Mesothelial cell of epicardium (in vitro differentiated cells): ENCODE data around the gene LIMS2. TPM values are rescaled to one million over a fixed set of nuclear protein-coding genes. Genes with fewer than 3 reads are reported as not detected.
A peak's percentile ranks its signal among the peaks of the same experiment; 100 is the strongest.

Source experiments
- DNase-seq, 2 experiments: peaks; one replicate each; pipeline ENCODE4 v3.0.0; 2021; ENCODE audit warnings: low spot score in 2 of 2; ENCODE audit not compliant: unreplicated experiment in 2 of 2
- H3K27ac Mint-ChIP-seq: 2 replicates; pipeline ENCODE4 v1.8.0; 2021; ENCODE audit warnings: mixed read lengths
- H3K27me3 Mint-ChIP-seq: 2 replicates; pipeline ENCODE4 v1.8.0; 2021; ENCODE audit warnings: low read depth, mixed read lengths
- H3K36me3 Mint-ChIP-seq: 2 replicates; pipeline ENCODE4 v1.8.0; 2021; ENCODE audit warnings: mixed read lengths
- H3K4me1 Mint-ChIP-seq: 2 replicates; pipeline ENCODE4 v1.8.0; 2021; ENCODE audit warnings: mixed read lengths
- H3K4me3 Mint-ChIP-seq: 2 replicates; pipeline ENCODE4 v1.8.0; 2021; ENCODE audit warnings: mild to moderate bottlenecking, moderate library complexity, mixed read lengths
- H3K9me3 Mint-ChIP-seq: 2 replicates; pipeline ENCODE4 v1.8.0; 2021; ENCODE audit warnings: mixed read lengths
- CTCF ChIP-seq: fragments of 200-600 bp; sonication (generic); IDR thresholded peaks from one replicate; pipeline ENCODE4 v1.5.0; 2021; ENCODE audit warnings: antibody characterized with exemption; ENCODE audit not compliant: unreplicated experiment
- total RNA-seq: library from RNA; stranded (reverse); gene quantifications from 3 replicates; pipeline ENCODE4 v1.2.1, GENCODE V29; 2021

Gene LIMS2
- total RNA-seq, 1 donor from 2014 or later, result 11.9 TPM

GRCh38 chr2:127619203-127619590 lies 56.1 kb downstream of the LIMS2 start:
- Mint-ChIP-seq H3K27ac (no peak overlapping the region), H3K36me3 (no peaks in the 10 kb centered on the region), H3K4me1 (peaks cover 10% of the 10 kb centered on the region), H3K27me3 (peaks cover 5% of the 10 kb centered on the region), H3K4me3 (no peak overlapping the region), H3K9me3 (no peaks in the 10 kb centered on the region)
- TF ChIP-seq CTCF, result no peak
- DNase-seq, result peak in 1 of 2 experiments; percentile 13

- peaks cover 5% of the 10 kb centered on the region for H3K9me3 Mint-ChIP-seq
- H3K27me3 Mint-ChIP-seq, result peaks cover 5% of the 10 kb centered on the region
- H3K4me1 Mint-ChIP-seq, result peaks cover 10% of the 10 kb centered on the region
- no peak overlapping the region for H3K4me3 Mint-ChIP-seq
- no peak for TF ChIP-seq CTCF
- DNase-seq, result peak in 1 of 2 experiments; percentile 36
- peak overlapping the region; percentile 49 for H3K27ac Mint-ChIP-seq
- no peaks in the 10 kb centered on the region for H3K36me3 Mint-ChIP-seq
Observed at GRCh38 chr2:127618551-127619202, 56.7 kb downstream of the LIMS2 start.

- Mint-ChIP-seq H3K27ac (no peak overlapping the region), H3K27me3 (peaks cover 3% of the 10 kb centered on the region), H3K4me3 (no peak overlapping the region), H3K9me3 (peaks cover 16% of the 10 kb centered on the region), H3K4me1 (peaks cover 10% of the 10 kb centered on the region), H3K36me3 (no peaks in the 10 kb centered on the region)
- DNase-seq, result peak in 1 of 2 experiments; percentile 20
- no peak for TF ChIP-seq CTCF
Observed at GRCh38 chr2:127615511-127616166, 59.7 kb downstream of the LIMS2 start.

- Mint-ChIP-seq H3K4me3 (no peak overlapping the region), H3K27ac (no peak overlapping the region), H3K36me3 (no peaks in the 10 kb centered on the region), H3K9me3 (peaks cover 16% of the 10 kb centered on the region), H3K4me1 (peaks cover 8% of the 10 kb centered on the region), H3K27me3 (peaks cover 3% of the 10 kb centered on the region)
- TF ChIP-seq CTCF, result no peak
- DNase-seq, result no peak
Observed at GRCh38 chr2:127614731-127615130, 60.6 kb downstream of the LIMS2 start.

GRCh38 chr2:127614246-127614645 lies 61.1 kb downstream of the LIMS2 start:
- H3K4me1 Mint-ChIP-seq, result peaks cover 4% of the 10 kb centered on the region
- DNase-seq, result peak in 1 of 2 experiments; percentile 10
- no peak for TF ChIP-seq CTCF
- peaks cover 16% of the 10 kb centered on the region for H3K9me3 Mint-ChIP-seq
- no peak overlapping the region for H3K27ac Mint-ChIP-seq
- peaks cover 3% of the 10 kb centered on the region for H3K27me3 Mint-ChIP-seq
- no peak overlapping the region for H3K4me3 Mint-ChIP-seq
- H3K36me3 Mint-ChIP-seq, result no peaks in the 10 kb centered on the region
